LNCaP clone FGC (cell line): Measurements from ENCODE around the gene SLBP.

Experiments used
- DNase-seq: peaks from one replicate; pipeline ENCODE4 v3.0.0-alpha.2; 2011; ENCODE audit warnings: low read depth
- H3K4me3 ChIP-seq: 2 replicates; pipeline ENCODE4 v1.5.1; 2011; ENCODE audit warnings: mild to moderate bottlenecking, low read depth, low read length, control low read depth
- TF ChIP-seq, protein P1 (sequence below): IDR thresholded peaks from 2 replicates; pipeline ENCODE4 v1.5.1; 2012; ENCODE audit warnings: mild to moderate bottlenecking; ENCODE audit not compliant: control insufficient read depth, insufficient read depth; ENCODE audit errors: extremely low read depth

SLBP gene

DNA sequence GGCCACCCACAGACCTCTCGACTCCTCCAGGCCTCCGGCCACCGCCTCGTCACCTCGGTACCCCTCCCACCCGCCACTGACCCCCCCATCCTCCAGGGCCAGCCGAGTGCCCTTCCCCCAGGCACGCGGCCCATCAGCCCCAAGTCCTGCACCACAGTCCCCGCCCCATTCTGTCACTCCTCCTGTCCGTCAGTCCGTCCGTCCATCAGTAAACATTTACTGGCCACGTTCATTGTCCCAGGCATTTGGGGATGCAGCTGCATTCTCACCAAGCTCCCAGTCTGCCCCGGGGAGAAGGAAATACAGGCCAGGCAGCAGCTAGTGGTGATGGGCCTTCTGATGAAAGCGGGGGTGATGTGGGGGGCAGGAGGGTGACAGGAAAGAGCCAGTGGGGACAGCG lies 45.7 kb upstream of the SLBP start:
- no peak for DNase-seq
- TF ChIP-seq, protein P1, sequence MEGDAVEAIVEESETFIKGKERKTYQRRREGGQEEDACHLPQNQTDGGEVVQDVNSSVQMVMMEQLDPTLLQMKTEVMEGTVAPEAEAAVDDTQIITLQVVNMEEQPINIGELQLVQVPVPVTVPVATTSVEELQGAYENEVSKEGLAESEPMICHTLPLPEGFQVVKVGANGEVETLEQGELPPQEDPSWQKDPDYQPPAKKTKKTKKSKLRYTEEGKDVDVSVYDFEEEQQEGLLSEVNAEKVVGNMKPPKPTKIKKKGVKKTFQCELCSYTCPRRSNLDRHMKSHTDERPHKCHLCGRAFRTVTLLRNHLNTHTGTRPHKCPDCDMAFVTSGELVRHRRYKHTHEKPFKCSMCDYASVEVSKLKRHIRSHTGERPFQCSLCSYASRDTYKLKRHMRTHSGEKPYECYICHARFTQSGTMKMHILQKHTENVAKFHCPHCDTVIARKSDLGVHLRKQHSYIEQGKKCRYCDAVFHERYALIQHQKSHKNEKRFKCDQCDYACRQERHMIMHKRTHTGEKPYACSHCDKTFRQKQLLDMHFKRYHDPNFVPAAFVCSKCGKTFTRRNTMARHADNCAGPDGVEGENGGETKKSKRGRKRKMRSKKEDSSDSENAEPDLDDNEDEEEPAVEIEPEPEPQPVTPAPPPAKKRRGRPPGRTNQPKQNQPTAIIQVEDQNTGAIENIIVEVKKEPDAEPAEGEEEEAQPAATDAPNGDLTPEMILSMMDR: no peak
- no peak overlapping the region for H3K4me3 ChIP-seq

DNA sequence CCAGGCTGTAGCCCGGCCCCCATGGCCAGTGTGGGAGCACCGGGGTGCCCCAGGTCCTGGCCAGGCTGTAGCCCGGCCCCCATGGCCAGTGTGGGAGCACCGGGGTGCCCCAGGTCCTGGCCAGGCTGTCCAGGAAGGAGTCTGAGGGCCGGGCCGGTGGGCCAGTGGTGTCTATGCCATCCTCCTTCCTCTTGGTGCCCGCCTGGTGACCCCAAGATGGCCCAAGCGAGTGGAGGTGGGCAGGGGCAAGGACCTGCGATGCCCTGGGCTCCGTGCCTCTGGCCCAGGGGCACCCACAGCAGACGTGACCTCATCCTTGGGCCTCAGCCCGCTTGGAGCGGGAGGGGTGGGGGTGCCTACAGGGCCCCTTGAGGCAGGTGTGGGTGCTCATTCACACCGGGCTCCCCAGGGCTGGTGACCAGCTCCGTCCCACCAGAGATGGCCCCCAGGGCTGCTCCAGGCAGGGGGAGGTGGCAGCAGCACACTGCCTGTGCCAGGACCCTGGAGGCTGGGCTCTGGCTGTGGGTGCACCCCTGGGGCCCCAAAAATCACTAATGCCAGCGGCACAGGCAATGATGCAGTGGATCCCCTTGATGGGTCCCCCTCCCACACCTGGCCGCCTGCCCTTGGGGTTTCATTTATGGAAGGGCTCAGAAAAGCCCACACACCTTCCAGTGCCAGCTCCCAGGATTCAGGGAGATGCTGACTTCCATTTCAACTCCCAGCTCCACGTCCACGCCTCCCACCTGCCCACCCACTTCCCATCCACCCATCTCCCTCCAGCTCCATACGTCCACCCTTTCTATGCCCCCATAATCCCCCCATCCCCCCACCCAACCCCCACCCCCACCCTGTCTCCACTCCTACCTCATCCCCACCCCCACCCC lies 45.0 kb upstream of the SLBP start:
- no peak overlapping the region for H3K4me3 ChIP-seq
- TF ChIP-seq, protein P1: no peak
- DNase-seq: no peak

DNA sequence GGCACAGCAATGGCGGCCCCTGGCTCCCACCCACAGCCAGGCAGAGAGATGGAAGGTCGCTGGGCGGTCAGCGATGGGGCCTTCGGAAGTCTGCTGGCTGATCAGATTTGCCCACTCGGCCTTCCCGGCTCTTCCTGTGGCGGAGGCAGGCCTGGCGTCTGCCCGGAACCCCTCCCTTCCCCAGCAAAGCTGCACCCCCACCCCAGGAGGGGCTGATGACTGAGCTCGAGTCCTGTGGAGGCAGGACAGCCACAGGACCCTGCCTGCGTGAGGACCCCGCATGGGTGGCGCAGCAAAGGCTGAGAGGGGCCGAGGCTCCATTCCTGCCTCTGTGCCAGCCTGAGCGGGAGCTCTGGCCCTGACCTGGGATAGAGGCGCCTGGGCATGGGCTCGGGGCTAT lies 44.0 kb upstream of the SLBP start:
- TF ChIP-seq, protein P1: no peak
- no peak for DNase-seq
- H3K4me3 ChIP-seq: no peak overlapping the region

DNA sequence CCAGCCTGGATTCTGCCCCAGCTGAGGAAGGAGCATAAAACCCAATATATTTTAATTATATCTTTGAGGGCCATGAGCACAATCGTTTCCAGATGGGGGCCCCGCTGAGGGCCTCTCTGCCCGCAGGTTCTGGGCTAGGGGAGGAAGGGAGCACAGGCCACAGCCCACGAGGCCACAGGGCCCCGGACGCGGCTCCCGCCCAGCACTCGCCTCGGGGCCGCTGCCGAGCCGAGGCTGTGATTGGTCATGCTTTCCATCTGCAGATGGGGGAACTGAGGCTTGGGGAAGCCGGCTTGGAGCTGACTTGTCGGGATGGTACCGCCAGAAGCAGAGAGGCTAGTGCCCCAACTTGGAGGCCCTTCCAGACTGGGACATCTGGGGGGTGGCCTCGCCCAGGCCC lies 43.2 kb upstream of the SLBP start:
- no peak overlapping the region for H3K4me3 ChIP-seq
- DNase-seq: no peak
- TF ChIP-seq, protein P1: no peak

DNA sequence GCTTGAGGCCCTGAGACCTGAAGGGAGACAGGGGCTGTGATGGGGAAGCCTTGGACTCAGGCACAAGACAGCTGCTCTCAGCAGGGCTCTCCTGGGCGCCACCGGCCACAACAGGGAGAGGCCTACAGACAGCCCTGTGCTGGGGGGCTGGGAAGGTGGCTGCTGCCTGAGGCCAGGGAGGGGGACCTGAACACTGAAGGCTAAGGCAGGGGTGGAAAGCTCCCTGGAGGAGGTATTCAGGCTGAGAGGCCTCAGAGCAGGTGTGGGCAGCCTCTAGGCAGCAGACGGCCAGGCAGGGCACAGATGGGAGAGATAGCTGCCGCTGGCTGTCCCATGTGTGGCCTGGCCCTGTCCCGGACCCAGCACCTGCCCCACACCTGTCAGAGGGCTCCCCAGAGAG lies 42.2 kb upstream of the SLBP start:
- no peak for DNase-seq
- TF ChIP-seq, protein P1: no peak
- no peak overlapping the region for H3K4me3 ChIP-seq

DNA sequence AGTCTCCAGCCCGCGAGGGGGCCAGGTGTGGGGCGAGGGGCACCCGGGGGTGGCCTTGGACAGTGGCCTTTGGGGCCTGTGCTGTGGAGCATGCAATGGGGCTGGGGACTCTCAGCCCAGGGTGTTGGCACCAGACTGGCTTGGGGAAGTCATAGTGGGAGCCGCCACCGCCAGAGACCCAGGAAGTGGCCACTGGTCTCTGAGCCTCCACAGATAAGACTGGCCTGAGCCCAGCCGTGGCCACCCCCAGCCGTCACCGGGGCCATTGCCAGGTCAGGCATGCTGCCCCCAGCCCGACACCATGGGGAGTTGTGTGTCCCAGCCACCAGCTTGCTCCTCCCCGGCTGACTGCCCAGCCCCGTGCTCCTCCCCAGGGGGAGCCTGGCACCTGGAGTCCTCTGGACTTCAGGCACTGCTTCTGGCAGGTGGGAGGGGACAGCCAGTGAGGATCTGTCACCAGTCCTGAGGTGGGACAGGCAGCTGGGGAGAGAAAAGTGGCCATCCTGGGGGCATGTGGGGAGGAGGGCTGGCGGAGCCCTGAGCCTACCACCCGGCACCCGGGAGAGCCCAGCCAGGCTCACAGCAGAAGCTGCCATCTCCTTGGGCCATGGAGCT lies 41.7 kb upstream of the SLBP start:
- no peak for DNase-seq
- TF ChIP-seq, protein P1: no peak
- no peak overlapping the region for H3K4me3 ChIP-seq
